HG03135 (cell line): ENCODE data around the gene TMEM132A.

Experiments used
- ATAC-seq: cut with Tn5 transposase; IDR thresholded peaks from one replicate; pipeline ENCODE4 v1.9.1; 2021; ENCODE audit warnings: mild to moderate bottlenecking, moderate library complexity; ENCODE audit not compliant: unreplicated experiment

TMEM132A gene

DNA sequence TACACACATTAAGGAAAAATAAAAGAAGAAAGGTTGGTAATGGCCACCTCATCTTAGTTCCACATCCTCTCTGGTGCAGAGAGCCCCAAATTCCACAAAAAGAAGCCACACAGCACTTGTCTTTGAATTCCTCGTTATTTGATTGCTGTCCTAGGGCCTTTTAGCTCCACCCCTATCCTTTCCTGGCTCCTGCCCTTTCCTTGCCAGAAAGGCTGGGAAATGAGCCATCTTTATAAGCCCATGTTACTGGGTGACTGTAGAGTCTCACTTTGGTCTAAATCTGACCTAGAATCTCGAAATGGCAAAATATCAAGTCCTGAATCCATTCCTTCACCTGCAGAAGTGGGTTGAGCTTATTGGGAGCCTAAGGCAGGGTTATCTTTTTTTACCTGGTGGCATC lies 4.3 kb upstream of the TMEM132A start:
- ATAC-seq = no peak

DNA sequence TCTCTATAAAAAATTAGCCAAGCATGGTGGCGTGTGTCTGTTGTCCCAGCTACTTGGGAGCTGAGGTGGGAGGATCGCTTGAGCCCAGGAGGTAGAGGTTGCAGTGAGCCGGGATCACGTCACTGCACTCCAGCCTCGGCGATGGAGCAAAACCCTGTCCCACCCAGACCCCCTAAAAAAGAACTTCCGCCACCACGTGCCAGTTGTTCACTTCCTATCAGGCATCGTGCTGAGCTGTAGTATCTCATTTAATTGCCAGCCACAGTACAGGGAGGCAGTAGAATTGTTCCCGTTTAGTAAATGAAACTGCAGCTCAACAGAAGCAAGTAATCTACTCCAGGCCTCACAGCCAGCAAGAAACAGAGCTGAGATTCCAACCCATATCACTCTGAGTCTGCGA lies 3.0 kb upstream of the TMEM132A start:
- no peak for ATAC-seq

DNA sequence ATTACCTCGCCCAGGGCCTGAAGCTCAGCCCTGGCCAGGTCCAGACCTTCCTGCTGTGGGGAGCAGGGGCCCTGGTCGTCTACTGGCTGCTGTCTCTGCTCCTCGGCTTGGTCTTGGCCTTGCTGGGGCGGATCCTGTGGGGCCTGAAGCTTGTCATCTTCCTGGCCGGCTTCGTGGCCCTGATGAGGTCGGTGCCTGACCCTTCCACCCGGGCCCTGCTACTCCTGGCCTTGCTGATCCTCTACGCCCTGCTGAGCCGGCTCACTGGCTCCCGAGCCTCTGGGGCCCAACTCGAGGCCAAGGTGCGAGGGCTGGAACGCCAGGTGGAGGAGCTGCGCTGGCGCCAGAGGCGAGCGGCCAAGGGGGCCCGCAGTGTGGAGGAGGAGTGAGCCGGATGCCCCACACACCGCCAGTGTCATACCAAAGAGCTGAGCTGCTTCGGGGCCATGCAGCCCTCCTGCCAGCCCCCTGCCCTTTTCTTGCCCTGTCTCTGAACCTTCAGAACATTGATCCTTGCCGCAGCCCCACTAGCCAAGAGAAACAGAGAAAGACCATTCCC lies 2.4 kb upstream of the TMEM132A start:
- no peak for ATAC-seq

DNA sequence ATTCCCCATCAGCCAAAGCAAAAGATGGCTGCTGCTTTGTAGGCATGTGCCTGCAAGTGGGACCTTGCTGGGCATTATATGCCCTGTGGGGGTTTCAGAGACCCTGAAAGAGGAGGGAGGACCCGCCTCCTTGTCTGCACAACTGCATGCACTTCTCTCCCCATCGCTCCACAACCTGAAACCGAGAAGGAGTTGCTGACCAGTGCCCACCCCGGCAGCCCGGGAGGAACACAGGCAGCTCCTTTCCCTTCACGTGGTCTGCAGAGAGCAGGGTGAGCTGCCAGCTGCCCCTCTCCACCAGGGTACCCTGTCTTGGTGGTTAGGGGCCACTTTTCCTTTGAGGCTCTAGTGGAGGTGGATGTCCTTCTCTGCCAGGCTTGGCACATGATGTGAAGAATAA lies 1.4 kb upstream of the TMEM132A start:
- no peak for ATAC-seq

GRCh38 chr11:60923326-60923725 lies 934 bp upstream of the TMEM132A start:
- ATAC-seq = no peak

DNA sequence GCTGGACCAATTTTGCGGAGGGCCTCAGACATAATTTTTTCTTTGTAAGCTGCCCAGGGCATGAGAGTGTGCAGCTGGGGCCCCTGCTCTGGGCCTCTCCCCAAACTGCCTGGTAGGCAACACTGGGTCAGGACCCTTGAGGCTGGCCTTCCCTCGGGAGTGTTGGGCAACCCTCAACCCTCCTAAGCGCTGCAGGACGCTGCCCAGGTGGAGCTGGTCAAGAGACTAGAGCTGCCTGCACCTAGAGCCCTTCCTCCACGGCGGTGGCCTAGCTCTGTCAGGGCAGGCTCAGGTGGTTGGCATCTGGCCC lies 505 bp upstream of the TMEM132A start:
- ATAC-seq = no peak

DNA sequence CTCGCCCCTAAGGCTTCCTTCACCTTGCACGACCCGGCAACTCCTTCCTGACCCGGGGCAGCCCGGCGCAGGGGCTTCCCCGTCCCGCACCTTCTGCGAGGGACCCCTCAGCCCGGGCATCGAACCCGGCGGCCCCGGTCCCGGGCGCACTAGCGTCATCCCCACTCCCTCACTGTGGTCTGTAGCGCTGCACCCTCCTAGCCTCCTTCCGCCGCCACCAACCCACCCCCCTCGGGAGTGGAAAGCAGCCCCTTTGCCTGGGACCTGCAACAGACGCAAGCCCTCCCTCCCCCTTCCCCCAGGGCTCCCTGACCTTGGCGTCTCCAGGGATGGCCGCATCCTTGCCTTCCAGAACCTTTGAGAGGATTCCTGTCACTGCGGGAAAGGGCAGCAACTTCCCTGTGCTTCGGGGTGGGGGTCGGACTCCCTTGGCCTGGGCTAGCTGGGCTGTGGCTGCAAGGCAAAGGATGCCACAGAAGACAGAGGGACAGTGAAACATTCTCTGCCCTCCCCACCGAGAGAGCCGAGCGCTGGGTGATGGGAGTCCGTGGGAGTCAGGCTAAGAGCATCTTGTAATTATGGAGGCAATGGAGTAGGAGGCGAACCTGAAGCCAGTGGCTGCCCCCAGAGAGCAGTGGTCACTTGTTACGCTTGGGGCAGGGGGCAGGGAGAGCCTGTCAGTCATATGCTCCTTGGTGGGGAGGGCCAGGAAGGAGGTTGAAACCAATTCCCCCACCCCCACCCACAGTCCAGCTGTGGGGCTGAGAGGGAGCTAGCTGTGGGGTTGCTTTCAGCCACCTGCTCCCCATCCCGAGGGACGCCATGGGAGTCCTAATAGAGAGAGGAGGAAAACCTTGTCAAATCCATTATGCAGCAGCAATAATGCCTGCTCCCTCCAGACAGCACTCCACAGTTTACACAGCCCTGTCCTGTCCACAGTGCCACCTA lies 920 bp downstream of the TMEM132A start:
- ATAC-seq = no peak

DNA sequence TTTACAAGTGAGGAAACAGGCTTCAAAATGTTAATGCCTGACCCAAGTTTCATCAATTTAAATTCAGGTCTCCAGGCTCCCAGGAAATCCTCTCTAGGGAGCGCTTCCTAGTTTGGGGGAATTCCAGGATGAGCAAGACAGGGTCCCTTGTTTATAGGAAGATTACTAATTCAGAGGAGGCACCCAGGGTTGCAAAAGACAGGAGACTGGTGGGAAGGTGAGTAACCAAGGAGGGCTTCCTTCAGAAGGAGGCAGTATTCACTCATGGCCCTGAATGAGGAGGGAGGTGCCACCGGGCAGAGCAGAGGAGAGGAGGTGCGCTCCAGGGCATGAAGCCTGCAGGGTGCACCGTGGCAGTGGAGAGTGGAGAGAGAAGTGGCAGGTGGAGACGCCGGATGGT lies 1.6 kb downstream of the TMEM132A start:
- ATAC-seq = no peak

DNA sequence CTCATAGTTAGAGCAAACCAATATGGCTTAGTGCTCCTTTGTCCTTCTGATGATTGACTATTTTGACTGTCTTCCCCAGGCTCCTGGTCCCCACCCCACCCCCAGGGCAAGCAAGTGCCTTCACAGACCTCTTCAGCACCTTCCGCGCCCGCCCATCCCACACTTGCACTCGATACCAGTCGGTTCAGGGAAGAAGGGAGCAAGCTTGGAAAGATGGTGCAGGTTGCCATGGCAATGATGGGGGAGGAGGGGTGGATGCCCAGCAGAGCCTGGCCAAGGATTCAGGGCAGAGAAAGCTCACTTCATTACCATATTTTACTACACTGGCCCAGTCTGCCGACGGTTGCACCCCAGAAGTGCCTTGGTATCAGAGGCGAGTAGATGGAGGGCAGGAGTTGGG lies 2.2 kb downstream of the TMEM132A start:
- ATAC-seq = no peak

- no peak for ATAC-seq
Measured at GRCh38 chr11:60927061-60927592, 2.9 kb downstream of the TMEM132A start.

GRCh38 chr11:60927600-60927999 lies 3.3 kb downstream of the TMEM132A start:
- ATAC-seq = no peak

DNA sequence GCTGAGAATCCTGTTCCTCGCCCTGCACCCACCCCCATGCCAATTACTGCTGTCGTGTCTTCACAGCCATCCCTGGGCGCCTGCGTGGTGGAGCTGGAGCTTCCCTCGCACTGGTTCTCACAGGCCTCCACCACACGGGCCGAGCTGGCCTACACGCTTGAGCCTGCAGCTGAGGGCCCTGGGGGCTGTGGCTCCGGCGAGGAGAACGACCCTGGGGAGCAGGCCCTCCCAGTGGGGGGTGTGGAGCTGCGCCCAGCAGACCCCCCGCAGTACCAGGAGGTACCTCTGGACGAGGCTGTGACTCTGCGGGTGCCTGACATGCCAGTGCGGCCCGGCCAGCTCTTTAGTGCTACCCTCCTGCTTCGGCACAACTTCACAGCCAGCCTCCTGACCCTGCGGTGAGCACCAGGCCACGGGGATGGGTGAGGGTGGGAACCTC lies 4.3 kb downstream of the TMEM132A start:
- ATAC-seq = no peak

- no peak for ATAC-seq
Measured at GRCh38 chr11:60929764-60930163, 5.5 kb downstream of the TMEM132A start.

- ATAC-seq = no peak
Measured at GRCh38 chr11:60930394-60930793, 6.1 kb downstream of the TMEM132A start.

DNA sequence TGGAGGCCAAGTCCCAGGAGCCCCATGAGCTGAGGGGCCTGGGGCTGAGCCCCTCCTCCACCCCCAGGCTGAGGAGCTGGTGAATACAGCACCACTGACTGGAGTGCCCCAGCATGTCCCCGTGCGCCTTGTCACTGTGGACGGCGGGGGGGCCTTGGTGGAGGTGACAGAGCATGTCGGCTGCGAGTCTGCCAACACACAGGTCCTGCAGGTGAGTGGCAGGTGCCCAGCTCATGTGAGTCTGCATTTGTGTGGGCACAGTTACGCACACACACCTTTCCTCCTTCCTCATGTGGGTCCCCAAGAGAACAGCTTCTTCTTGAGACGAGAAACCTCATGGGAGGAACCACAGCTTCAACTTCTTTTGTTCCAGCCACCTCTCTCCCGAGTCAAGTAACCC lies 7.7 kb downstream of the TMEM132A start:
- no peak for ATAC-seq

GRCh38 chr11:60932605-60933356 lies 8.5 kb downstream of the TMEM132A start:
- no peak for ATAC-seq

- ATAC-seq = no peak
Measured at GRCh38 chr11:60933416-60934123, 9.3 kb downstream of the TMEM132A start.

- ATAC-seq = no peak
Measured at GRCh38 chr11:60934124-60934789, 10.0 kb downstream of the TMEM132A start.

- no peak for ATAC-seq
Measured at GRCh38 chr11:60934790-60935605, 10.7 kb downstream of the TMEM132A start.
